HuH-7 (cell line): ENCODE data around the gene DENND4B.

ENCODE experiments used
- DNase-seq: peaks from one replicate; pipeline ENCODE4 v3.0.0; 2011; ENCODE audit warnings: low spot score

The DENND4B gene

DNA sequence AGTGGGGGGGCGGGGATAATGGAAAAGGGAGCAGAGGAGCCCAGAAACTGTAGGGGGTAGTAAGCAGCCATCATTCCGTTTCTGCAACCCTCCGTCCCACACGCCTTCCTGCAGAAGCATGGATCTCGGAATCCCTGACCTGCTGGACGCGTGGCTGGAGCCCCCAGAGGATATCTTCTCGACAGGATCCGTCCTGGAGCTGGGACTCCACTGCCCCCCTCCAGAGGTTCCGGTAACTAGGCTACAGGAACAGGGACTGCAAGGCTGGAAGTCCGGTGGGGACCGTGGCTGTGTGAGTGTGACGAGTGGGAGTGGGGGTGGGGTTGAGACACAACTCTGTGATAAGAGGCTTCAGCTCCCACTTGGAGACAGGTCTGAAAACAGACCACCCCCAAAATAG, 21.9 kb upstream of the DENND4B start:
- no peak for DNase-seq

DNA sequence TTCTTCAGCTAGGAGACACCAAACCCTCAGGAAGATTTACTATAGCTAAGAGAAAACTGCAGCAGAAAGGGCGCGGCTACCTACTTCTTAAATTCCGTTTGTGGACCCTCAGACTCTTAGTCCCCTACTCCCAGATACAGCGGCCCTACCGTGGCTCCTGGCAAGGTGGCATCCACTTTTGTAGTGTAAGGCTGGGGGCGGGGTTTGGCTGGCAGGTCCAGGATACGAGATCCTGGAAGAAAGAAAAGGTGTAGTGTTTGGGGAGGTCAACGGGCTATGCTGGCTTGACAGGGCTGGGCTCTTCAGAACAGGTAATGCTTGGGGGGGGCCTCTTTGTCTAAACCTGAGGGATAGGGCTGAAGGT, 21.5 kb upstream of the DENND4B start:
- DNase-seq = no peak

DNA sequence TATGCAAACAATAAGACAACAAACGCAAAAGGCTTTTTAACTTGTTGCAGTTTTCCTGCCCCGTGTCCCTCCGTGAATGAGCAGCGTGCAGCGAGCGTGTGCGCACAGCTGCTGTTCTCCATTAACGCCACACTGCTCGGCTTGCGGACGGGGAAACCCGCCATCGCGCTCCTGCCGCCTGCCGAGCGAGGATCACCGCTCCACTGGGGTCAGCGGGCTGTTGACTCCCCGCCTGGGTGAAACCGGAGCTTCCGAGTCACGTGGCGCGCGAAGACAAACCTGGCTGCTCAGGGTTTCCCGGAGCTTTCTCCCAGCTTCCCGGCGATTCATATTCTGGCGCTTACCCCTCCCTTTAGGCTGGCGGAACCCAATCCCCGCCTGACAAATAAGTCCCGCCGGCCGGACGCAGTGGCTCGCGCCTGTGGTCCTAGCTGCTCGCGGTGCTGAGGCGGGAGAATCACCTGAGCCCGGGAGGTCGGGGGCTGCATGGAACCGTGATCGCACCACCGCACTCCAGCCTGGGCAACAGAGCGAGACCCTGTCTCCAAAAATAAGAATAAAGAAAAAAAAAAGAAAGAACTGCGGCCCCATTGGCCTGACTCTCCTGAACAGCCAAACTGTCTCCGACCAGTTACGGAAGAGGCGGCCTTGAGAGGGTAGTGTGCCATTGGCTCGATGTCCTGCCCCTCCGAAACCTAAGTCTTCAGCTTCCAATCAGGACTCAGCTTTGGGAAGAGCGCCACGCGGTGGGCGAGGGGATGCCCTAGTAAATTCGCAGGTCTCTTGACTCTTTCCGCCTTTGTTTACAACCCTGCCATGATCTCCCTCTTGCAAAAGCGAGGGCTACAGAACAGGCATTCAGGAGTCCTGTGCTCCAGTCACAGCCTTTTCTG, 20.8 kb upstream of the DENND4B start, which contains the start of gene CREB3L4:
Gene CREB3L4, plus strand, starts transcription at position 796 of the 893 bp plus-strand sequence. CDS start 624 bp downstream, outside the sequence.
- peak; percentile 94 for DNase-seq

DNA sequence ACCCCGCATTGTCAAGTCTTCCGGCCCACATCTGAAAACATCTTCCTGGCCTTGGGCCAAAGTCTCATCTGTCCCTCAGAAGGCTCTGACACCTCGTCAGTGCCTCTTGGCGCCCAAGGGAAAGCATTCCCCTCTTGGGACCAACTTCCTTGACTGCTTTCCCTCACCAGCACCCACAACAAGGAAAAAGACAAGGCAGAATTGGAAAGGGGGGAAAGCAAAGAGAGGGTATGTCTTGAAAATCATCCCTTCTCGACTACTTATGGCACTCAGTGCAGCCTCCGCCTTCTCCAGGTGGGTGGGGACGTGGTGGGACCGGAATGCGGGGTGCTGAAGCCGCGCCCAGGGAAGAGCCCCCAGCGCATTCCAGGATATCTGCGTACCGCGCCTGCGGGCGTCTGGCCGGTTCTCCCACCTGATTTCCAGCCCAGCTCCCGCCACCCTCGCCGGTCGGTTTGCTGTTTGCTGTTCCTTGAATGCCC, 17.4 kb upstream of the DENND4B start:
- no peak for DNase-seq

DNA sequence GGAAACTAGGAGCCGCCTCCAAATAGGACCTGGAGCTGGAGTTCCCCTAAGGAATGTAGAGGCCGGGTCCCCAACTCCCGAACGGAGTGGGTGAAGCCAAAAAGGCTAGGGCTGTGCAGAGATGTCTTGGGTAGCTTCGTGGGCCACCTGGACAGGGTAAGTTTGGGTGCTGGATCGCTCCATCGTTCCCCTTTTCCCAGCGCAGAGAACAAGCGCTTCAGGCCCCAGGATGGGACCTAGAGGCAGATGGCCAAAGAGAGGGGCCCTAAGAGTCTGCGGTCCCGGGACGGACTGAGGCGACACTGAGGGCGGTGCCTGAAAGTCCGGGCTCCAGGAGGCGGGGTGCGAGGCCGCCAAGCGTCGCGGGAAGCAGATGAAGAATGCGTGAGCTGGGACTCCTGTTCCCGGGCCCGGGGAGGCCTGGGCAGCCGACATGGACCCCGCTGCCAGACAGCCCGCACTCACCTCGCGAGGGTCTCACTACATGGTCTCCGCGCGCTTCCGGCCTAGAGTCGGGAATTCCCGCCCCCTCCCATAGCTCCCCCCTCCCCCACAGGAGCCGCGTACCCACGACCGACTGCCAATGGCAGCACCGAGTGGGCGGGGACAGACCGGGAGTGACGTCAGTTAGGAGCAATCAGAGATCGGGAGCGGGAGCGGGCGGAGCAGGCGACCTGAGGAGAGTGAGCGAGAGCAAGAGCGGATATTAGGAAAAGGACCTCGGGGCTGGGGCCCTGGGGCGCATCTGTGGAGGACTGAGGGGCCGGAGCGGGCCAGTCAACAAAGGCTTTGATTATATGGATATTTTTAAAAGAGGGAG, 16.7 kb upstream of the DENND4B start, which contains the start of gene SLC39A1:
Gene SLC39A1, minus strand, starts transcription at position 508 of the 820 bp plus-strand sequence. CDS start 822 bp downstream, outside the sequence.
- peak; percentile 98 for DNase-seq

DNA sequence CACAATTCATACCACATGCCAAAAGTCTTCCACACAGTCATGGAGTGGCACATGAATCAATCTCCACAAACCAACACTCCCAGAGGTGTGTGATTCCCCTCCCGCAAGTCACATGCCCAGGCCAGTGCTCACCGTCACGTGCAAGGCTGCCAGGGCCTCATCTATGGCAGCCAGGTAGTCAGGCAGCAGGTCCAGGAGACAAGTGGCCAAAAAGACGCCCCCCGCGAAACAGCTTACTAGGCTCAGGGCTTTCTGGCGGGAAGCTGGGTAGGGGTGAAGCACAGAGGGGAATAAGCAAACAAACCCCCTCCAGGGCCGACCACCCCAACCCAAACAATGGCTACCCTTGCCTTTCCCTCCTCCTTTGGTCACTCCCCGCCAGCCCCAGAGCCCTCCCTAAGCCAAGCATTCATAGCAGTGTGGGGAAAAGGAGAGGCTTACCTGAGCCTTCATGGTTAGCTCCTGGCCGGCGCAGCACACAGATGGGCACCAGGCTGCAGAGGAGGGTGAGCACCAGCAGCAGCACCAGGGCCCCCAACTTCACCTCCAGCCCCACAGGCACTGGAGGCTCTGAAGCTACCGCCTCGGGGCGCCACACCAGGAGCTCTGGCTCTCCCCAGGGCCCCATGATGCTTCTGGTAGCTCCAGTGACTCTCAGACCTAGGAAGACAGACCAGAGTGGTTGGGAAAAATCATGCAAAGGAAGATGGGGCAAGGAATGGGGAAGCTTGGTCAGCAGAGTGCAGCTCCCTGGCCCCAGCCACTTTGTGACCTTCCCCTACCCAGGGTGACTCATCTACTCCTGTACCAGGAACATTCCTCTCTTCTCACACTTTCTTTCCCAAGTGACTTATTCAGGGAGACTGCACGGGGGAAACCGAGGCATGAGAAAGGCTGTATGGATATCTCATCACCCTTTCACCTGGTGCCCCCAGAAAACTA, 15.8 kb upstream of the DENND4B start:
- DNase-seq = no peak

DNA sequence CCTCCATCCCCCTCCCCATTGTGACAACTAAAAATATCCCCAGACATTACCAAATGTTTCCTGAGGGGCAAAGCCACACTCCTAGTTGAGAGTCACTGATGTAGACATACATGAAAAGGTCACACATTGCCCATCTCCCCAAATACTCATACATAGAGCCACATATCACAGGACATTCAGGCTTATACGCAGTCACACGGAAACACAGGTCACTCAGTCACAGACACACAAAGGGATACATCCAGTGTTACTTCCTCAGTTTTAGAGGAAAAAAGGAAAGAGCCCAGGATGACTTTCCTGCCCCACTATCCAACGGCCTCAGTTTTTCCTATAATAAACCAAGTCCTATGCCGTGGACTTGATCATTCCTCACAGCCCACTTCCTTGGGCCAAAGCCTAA, 14.9 kb upstream of the DENND4B start:
- DNase-seq = no peak

DNA sequence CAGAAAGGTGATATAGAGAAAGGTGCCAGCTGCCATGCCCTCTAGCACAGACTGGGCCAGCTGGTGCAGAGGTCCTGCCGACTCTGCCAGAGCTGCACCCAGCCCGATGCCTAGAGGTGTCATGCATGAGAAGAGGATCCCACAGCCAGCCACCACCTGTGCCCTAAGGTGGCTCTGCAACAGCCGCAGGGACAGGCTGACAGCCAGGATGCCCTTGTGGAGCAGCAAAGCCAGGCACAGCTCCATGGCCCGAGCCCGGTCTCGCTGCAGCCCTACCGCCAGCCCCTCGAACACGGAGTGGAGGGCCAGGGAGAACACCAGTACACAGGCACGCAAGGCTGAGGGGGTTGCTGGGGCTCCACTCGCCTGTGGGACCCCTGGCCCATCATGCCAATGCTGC, 13.7 kb upstream of the DENND4B start:
- no peak for DNase-seq

DNA sequence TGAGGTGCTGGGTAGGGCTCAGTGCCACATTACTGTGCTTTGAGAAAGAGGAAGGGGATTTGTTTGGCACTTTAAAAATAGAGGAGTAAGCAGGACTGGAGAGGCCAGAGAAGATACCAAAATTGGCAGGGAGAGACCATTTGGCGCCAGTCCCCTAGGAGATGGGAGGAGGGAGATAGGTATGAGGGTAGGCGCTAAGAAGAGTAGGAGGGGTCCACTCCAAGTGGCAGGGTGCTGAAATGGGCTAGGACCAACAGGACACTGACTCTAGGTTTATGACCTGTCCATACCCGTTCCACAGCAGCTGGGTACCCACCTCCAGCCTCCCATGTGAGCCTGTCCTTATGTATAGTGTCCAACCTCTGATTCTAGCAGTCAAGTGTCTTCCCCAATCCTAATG, 12.9 kb upstream of the DENND4B start:
- DNase-seq = no peak

DNA sequence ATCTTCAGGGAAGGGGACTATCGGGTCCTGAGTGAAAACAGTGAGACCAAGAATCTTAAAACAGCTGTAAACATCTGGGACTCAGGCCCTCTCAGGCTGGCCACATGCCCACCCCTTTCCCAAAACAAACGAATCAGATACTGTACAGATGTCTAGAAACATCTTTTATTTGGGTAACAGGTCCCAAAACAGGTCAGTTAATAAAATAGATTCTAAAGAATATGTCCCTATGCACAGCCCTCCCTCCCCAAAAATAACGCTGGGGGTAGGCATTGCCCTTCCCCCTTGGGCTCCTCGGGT, 12.4 kb upstream of the DENND4B start:
- DNase-seq = no peak

DNA sequence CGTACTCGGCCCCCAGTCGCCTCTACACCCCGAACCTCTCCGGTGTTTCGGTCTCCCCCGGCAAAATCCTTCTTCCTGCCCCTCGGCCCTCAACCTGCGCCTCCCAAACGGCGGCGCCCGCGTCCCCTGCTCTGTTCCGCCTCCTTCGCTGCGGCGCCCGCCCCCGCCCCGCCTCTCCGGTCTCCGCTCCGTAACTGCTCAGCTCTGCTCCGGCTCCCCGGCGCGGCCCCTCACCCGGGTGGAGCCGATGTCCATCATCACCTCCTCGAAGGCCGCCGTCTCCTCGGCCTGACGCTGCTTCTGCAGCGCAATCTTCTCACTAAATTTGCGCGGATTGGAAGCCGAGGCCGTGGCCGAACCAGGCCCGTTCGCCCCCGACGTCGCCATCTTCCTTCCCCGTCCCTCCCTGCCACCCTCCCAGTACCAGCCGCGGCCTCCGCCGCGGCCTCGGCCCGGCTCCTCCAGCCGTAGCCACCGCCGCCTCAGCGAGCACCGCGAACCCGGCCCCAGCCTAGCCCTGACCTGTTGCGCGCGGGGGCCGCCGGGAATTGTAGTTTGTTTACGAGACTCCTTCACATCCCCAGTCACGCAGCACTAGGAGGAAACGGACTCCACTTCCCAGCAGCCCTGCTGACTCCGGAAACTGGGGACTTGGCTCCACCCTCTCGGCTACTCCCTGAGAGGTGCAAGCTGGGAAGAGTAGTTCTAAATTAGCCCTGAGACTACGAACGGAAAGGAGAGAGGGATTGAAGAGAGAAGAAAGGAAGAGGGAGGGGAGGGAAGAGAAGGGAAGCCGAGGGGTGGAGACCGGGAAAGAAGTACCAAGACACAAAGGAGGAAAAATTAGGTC, 11.8 kb upstream of the DENND4B start, which contains the start of gene CRTC2:
Gene CRTC2, minus strand, starts transcription at position 502 of the 850 bp plus-strand sequence. Its CDS starts 115 bp downstream, at position 387.
- peak; percentile 100 for DNase-seq

DNA sequence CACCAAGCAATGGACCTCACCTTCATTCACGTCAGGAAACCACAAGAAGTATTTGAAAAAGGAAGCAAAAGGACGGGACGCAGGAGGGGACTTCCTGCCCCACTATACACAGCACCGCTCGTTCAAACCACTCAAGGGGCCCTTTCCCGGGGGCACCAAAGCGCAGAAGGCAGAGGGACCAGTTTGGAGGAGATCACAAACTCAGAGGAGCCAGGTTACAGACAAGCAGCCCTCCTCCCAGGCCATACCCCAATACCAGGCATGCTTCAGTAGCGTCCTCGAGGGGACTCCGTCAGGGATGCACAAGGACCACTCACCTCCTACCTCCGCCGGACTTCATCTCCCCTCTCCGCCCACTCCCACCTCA, 11.2 kb upstream of the DENND4B start:
- no peak for DNase-seq

DNA sequence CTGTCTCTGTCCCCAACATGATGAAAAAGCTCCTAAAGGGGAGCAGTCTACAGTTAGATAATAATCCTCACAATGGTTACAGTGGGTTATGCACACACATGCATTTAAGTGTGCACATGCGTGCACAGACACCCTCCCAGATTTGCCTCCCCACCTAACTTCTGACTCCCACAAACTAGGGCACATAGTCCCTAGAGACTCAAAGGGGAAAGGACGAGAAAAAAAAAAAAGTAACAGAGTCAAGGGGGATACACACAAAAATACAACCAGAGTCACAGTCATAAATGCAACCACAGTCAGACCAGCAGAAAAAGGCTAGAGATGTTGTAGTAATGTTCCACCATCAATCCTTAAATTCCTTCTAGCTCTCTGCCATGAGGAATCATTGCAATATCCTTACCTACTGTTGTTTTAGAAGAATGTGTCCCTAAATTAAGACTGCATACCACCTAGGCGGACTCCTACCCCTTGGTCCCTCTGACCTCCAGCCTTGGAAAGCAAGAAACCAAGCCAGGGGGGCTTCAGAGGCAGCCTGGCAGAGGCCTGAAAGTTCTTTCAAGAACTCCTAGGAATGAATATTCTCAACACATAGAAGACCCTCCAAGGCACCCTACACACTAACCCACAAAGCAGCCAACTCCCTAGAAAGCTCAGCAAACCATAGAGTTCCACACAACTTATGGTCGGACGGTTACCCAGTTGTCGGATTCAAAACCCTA, 10.6 kb upstream of the DENND4B start:
- no peak for DNase-seq

DNA sequence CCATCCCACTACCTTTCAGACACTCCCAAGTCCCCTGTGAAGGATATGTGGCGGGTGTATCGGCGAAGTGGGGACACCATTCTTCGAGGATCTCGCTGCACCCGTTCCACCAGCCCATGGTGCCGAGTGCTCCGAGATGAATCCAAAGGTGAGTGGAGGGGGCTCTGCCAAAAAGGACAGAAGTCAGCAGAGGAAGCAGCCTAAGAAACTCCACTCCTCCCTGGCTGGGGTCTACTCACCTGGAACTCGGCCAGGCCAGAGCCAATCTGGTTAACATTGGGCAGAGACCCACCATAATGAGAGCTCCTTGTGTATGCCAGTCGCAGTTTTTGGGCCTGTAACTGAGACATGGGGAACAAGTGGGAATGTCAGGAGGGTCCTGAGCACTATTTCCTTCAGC, 8.3 kb upstream of the DENND4B start:
- no peak for DNase-seq

DNA sequence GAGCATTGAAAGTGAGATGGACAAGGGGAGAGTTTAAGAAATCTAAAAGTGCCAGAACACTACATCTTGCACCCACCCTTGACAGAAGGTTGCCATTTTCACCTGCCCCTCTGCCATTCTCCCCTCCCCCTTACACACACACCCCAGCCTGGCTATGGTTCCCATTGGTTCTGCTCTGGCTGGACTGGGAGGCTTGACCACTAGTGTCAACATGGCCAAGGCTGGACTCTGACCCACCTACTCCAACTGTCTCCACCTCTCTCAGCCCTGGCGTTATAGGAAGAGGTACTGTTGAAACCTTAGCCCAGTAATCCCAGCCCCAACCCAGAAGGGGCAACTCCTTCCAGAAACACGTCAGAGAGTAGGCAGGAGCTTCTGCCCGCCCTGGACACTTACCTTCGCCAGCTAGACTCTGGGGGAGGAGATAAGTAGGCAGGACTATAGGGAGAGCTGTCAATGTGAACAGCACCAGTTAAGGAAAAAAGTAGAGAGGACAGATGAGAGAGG, 7.4 kb upstream of the DENND4B start:
- peak; percentile 94 for DNase-seq

DNA sequence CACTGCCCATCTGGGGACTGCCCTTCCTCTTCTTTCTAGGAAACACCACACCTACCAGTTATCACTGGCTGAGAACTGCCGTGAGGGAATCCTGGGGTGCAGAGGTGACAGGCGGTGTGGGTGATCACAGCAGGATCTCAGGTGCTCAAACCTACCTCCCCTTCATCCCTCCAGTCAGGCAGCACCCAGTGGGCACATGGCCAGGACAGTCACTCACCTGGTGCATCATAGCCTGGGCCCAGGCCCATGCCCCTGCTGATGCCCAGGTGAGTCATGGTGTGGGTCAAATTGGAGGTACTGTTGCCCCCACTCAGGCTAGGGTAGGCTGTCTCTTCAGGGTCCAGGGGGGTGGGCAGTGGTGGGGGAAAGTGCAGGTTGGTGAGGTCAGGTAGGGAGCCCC, 5.3 kb upstream of the DENND4B start:
- no peak for DNase-seq

DNA sequence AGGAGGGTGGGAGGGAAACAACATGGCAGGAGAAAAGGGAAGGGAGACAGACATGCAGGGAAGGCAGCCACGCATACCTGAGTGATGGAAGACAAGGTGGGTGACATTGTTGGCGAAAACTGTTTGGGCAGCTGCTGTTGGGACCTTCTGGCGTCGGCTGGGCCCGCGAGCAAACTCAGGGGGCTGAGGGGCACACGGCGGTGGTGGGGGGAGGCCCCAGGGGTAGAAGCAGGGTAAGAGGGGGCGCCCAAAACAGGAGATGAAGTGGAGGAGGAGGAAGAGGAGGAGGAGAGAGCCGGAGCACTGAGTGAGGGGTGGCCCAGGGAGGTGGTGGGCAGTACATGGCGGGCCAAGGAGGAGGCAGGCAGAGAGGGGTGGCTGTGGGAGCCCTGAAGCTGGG, 4.7 kb upstream of the DENND4B start:
- no peak for DNase-seq

DNA sequence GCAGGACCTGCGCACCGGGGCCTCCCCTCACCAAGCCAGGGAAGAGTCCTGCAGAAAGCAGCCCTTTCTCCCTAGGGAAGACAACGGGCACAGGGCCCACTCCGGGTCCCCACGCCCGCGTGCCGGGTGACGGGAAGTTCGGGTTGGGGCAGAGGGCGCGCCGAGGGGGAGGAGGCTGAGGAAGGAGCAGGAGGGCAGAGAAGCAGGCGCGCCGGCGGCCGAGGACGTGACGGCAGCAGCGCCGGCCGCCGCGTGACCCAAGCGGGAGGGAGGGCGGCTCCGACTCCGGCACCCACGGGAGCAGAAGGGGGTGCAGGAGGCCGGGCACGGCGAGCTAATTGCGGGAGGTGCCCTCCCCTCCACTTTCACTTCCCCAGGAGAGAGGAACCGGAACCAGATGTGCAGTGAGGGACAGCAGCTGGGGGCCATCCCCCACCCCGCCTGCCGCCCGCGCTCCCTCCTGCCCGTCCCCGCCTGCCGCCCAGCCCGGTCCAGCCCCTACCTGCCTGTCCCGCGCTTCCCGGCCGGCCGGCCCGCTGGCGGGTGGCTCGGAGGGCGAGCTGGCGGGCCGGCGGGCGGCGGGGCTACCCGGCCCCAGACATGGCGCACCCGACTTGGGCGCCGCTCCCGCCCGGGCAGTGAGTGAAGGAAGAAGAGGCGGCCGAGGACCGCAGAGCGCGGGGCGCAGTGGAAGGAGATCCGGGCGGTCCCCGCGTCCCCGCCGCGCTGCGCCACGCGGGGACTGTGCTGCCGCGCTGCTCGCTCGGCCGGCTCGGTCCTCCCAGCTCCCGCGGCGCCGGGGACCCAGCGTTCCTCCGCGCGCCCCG, 510 bp downstream of the DENND4B start:
- peak; percentile 69 for DNase-seq
